G401 (cell line): ENCODE measurements around the gene SOX5. TPM values are rescaled to one million over a fixed set of nuclear protein-coding genes. Genes with fewer than 3 reads are reported as not detected.

Experiments used
- DNase-seq: peaks from one replicate; pipeline ENCODE4 v3.0.0-alpha.2; 2015; ENCODE audit warnings: low spot score
- in situ Hi-C: cut with HindIII; loops from 2 replicates; pipeline ENCODE4 v1.10.0; 2016; ENCODE audit warnings: low sequenced_read_pairs, mixed read lengths
- total RNA-seq: library from RNA; depleted of rRNA; stranded (reverse); fragments of >200 nt; shearing (Covaris generic); gene quantifications from 2 replicates; pipeline ENCODE4 v1.2.3, GENCODE V29; 2014

SOX5 gene
- total RNA-seq, 1 experiment from 2014 or later: not detected

DNA sequence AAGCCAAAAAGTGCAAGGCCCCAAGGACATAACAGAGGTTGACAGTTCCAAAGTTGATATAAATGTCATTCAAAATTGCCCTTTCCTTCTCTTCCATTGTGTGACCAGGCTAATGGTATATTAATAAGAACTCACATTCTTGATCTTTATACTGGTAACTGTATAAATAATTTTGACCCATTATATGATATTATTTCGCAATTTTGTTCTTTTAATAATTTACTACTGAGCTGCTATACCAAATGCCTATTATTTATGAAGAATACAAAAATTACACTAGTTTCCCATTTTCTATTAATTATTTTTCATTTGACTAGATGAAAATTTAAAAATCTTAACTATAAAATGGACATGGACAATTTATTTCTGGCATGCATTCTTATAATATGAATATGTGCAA, 370.2 kb downstream of the SOX5 start:
- in situ Hi-C loops: no loop called here
- DNase-seq: no peak

DNA sequence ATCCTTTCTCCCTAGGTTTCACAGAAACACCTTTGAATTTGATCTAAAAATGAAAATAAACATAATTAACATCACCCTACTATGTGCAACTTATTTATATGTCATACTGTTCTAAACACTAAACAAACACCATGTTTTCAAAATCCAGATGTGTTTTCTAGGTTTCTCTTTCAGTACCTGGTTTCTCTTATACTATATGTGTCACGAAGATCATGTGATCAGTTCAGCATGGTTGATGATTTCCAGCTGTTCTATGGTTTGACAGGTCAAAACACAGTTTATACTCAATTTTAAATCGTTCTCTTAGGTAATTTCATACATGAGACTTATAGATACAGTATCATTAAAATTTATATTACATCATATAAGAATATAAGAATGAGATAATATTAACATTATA, 373.1 kb downstream of the SOX5 start:
- in situ Hi-C loops: no loop called here
- no peak for DNase-seq

DNA sequence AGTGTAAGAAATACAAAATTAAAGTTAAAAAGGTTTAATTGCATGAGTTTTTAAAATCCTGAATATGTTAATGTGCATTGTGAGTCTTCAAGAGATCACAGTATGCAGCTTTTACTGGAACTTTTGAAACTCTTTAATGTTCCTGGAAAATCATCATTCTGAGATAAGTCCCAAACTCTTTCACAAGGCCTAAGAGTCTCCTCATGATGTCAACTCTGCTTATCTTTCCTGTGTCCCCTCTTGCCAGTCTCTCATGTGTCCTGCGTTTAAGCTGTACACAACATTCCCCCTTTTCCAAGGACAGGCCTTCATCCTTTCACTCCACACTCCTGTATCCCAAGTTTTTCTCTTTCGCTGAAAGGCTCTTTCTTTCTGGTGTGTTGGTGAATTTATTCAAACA, 380.1 kb downstream of the SOX5 start:
- in situ Hi-C loops: no loop called here
- no peak for DNase-seq

DNA sequence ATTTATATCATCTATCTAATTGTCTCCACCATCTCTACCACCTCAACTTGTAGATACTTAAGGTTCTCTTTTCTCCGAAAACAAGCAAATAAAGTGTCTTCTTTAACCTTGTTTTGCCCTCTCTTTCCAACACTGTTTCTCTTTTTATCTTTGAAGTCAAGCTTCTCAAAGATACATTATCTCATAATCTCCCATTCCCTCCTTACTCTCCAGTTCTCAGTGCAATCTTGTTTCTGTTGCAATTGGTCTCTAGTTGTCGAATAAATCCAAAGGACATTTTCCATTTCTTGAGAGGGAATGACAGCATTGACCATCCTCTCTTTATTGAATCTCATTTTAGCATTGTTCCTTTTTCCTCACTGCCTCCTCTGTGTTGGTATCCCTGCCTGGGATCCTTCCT, 383.3 kb downstream of the SOX5 start:
- in situ Hi-C loops: no loop called here
- DNase-seq: no peak

DNA sequence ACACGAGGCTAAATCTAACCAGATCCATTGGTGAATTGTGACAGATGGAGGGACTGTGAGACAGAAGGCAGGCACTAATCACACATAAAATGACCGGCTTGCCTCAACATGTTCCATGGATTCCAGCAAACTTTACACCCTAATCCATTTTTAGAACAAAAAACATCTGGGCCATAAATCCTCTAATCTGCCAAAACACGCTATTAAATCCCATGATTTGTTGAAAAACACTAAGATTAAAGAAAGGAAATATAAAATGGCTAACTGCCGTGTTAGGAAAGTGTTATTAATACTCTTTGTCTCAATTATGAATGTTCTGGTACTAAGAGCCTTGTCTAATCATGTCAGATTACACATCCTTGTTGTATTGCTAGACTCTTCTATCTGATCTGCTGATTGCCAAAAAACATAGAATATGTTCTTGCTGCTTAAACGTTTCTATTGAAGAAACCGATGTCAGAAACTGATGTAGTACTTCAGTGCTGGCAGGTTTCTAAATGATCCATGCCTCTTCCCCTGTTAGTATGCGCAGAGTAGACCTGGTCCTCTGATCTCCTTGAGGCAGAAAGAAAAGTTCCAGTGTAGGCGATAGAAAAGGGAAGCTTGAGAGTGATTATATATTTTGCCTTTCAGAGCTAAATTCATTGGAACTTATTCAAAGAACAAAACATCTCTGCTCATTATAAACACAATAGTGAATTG, 384.9 kb downstream of the SOX5 start:
- in situ Hi-C loops: no loop called here
- DNase-seq: no peak

DNA sequence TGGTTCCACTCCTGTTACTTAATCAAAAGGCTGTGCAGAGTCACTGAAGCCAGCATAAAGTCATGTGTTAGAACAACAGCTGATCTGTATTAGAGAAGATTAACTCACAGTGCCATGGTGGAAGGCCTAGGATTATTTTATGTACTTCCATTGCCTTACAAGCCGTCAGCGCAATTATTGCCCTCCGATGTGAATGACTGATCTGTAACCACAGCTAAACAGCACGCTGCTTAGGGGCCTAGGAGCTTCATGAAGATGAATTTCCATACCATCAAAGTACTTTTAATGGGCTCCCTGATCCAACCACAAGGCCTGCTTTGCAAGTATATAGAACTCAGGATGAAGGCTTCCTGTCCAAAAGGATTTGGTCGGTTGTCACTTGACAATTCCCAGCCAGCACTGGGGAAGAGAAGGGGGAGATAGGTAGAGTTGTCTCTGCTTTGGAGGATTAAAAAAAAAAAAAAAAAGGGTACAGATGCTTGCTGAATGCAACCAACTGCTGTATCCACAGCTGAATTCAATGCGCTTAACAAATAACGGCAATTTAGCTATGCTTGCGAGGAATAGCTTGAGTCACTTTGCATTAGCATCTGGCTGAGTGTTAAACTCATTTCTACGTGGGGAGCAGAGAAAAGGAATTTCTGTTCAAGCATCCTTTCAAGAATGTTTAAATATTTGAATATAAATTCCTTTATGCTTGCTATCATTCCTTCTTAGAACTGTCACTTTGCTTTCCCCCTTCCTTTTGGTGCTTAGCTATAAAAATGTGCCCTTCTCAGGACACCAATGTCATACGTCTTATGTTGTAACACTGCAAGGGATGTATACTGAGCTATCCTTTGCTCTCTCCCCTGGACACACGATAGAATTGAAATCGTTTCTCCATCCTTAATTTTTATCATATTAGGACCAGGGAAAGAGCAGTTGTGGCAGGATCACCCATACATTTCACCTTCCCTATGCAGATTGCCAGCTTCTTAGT, 387.8 kb downstream of the SOX5 start:
- DNase-seq: no peak
- in situ Hi-C loops: no loop called here

DNA sequence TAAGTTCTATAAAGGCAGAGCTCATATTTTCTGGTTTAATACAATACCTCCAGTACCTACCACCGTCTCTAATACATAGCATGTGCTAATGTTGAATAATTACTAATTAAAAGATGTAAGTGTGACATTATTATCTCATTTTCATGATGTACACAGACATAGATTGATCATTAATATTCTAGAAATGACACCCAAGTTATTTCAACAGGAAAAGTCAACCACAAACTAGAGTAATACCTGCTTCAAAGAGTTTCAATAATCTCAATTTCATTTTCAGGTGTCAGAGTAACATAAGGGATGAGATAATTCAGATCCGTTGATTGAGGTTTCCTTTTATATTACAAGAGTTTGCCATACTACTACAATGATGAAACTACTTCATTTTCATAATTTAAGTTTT, 388.9 kb downstream of the SOX5 start:
- DNase-seq: no peak
- in situ Hi-C loops: no loop called here

DNA sequence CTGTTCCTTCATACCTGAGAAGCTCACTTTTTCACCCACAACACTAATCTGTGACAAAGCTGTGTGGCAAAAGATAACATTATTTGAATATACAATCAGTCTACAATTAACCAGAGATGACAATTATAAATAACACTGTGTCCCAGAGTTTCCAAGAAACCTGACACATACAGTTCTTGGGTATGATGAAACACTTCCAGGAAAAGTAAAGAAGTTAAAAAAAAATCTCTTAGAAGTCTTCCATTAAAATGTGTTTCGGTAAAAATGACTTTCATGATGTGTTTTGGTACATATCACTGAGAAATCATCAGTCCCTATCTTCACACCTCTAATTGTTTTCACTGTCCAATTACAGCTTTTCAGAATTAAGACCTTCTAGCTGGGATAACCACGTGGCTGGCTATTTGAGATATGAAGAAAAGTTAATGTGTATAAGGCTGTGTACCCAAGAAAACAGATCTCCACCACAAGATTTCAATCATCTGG, 390.2 kb downstream of the SOX5 start:
- in situ Hi-C loops: no loop called here
- no peak for DNase-seq

DNA sequence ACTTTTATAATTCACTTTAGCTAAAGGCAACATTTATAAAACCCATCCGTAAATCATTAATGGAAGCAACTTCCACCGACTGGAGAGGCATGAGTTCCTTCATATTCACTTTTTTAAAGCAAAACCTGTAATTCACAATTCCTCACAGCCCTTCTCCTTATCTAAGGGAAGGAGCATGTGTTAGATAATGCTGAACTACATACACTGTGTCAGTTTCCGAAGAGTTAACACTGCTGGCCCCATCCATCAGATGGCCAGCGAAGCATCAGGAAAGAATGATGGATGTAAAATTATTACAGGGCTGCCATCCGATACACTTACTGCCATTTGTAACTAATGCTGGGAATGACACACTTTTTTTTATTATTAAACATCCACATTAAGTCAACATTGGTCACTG, 392.8 kb downstream of the SOX5 start:
- DNase-seq: no peak
- in situ Hi-C loops: no loop called here

DNA sequence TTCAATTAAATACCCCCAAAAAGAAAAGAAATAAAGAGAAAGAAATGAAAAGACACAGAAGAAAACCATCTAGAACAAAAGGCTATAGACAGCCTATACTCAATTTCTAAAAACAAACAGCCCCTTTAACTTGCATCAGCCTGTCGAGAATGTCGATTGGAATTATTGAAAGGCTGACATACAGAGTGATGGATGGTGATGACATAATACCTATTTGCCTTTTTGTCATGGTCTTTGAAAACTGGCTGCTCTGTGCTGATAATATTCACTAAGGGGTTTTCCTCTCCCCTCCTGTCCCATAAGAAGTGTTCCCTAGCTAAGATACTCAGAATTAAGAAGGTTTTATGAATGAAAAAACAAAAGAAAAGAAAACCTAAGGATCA, 393.7 kb downstream of the SOX5 start:
- in situ Hi-C loops: no loop called here
- no peak for DNase-seq

DNA sequence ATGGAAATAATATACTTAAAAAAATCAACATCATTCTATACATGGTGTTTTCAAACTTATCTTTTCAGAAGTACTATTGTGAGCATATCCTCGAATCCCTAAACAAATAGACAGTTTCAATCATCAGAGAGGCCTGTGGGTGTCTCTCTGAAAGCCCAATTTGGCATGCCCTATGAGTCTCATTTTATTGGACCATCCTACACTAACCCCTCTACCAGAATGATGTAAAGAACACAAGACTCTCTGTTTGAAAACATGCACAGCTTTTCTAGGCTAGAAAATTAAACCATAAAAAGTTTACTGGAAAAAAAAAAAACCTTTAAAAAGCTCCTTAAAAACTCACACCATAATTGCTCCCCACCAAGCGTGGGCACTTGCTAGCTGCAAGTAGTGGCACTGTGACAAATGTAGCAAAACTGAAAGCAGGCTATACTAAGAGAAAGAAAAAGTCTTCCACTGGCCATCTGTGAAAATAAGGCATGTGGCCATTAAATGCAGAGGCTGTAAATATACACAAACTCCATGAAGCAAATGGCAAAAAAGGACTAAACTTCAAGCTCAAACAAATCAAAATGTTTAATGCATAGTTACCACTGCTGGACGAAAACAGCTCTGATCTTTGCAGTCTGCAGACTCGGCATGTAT, 394.2 kb downstream of the SOX5 start:
- no peak for DNase-seq
- in situ Hi-C loops: no loop called here

DNA sequence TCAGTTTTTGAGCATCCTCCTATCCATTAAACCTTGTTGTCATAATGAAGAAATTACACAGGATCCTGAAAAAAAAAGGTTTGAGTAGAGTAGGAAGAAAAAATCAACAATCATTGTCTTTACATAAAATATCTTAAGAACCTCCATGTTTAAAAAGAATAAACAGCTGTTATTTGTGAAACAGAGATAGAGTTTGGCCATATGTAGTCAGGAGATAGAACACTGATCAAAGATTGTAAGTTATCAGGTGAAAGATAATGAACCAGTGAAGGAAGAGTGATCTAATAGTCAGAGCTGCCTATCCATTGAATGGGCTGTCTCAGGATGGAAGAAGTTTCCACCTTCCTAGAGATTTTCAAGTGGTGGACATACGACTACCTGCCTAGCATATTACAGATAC, 397.1 kb downstream of the SOX5 start:
- no peak for DNase-seq
- in situ Hi-C loops: no loop called here

DNA sequence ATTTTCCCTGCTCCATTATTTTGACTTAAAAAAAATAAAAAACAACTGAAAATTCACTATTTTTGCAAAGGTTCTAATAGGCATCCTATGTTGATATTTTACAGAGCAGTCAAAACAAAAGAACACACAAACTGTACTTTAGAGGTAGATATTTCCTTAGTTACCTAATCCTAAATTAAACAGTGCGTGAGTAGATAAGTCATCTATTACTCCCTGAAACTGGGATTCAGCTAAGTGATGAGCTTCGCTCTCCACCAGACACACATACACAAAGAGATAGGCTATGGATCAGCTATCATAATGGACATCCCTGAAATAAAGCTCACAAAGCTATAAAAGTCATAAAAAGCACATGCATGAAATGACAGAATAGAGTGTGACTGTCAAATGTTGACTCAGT, 398.7 kb downstream of the SOX5 start:
- in situ Hi-C loops: no loop called here

DNA sequence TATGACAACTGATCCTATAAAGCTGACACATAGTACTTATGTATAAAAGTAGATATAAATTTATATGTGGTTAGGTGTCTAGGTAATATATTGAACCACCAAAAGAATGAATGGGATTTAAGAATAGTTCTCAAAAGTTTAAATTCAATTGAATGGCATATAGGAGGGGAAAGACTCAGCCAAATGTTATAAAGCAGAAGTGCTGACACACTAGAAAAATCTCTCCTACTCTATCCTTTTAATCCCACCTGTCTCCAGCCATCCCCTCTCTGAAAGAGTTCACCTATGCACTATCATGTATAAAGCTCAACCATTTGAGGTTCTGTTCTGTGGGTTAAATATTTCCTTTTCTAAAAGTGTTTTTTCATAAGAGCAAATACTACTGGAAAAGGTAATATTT, 400.7 kb downstream of the SOX5 start:
- DNase-seq: no peak
- in situ Hi-C loops: no loop called here

More for the DNA sequence above, 398.7 kb downstream of the SOX5 start:
- no peak for DNase-seq

DNA sequence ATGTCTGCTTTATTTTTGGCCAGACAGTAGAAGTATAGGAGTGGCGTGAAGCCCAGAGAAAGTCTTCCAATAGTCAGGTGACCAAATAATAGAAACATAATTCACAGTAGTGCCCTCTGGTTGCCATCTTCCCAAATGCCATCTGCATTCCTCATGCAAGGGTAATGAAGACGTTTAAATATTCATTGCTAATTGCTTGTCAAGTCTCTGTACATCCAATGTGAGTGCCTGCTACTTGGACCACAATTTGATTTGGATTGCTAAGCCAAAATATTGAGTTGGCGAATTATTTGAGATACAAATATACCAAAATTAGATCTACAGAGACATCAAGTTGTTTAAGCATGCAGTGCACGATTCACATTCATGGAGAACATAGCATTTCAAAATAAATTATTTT, 402.7 kb downstream of the SOX5 start:
- DNase-seq: no peak
- in situ Hi-C loops: no loop called here

DNA sequence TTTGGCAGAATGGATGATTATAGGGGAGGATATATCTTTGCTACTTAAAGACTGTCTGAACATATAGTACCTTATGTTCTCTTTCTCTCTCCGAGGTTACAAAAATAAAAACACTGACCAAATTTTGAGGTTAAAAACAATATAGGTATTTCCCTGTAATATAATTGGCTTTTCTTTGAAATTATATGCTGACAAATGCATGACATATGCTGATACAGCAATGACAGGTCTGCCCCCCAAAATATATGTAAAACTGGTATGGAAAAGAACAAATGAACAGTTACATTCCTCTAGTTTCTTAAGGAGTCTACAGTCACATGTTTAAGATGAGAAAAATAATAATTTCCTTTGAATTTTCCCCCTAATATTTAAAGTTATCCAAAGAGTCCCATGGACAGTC, 405.7 kb downstream of the SOX5 start:
- in situ Hi-C loops: no loop called here

DNA sequence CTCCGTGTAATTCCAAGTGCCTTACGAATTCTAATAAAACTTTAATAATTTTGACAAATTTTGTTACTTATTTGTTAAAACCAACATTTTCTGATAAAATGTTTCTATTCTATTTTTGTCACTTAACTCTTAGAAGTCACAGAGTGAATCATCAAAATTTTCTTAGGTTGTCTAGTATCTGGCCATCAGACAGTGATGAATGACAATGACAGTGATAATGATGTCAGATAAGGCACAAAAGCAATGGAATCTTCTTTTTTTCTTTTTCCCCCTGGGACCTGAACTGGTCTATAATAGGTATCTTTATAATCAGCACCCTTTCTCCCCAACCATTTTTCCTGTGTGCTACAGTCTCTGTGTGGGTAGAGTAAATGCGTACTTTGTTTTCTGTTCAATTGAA, 407.3 kb downstream of the SOX5 start:
- in situ Hi-C loops: no loop called here

More for the DNA sequence above, 405.7 kb downstream of the SOX5 start:
- no peak for DNase-seq

DNA sequence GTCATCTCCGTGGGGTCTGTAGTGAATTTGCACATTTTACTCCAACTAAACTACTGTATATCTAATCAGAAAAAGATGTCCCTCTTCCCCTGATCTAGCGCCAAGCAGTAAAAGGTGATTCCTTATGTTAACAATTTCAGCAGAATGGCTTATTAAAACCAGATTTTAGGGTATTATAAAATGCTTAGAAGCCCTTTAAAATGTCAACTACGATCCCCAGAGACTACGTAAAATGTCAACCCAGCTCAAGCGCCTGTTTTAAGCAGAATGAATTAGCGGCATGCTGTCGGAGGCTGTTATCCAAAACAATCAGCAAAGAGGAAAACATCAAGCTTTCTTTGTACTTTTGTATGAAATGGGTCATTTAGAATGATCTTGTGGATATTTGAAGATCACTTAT, 408.9 kb downstream of the SOX5 start:
- in situ Hi-C loops: no loop called here
- no peak for DNase-seq

More for the DNA sequence above, 407.3 kb downstream of the SOX5 start:
- DNase-seq: no peak

DNA sequence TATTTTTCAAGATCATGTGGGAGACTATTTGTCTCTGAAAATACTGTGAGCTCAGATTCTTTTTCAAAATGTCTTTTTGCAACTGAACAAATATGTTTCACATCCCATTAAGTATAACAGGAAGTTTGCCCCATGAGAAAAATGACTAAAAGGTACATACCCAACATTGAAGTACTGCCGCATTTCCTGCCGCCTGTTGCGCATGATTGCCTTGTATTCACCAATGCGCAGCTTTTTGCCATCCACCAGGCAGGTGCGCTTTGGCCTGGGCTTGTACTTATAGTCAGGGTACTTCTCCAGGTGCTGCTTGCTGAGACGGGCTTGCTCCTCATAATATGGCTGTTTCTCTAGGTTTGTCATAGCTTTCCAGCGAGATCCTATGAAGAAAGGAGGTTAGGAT, 413.2 kb downstream of the SOX5 start:
- DNase-seq: no peak
- in situ Hi-C loops: no loop called here

DNA sequence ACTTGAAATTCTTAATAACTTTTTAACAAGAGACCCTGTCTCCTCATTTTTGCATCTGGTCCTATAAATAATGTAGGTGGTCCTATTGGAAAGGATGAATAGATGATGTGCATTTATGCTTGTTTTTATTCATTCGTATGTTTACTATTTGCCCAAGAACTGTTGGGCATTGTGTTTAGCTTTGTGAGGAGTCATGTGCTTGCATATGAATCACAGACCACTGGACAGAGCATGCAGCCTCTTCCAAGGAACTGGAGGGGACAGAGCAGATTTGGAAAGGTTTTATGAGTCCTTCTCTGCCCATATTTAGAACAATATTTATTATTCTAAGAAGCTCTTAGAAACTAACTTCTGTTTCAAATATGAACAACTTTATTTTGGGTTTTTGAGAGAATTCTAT, 414.0 kb downstream of the SOX5 start:
- DNase-seq: no peak
- in situ Hi-C loops: no loop called here
